Trophoblast cell (in vitro differentiated cells and primary cell): Measurements from ENCODE around the gene AHCYL1.

Source experiments
- DNase-seq, 2 donors: peaks; one replicate each; pipeline ENCODE4 v3.0.0-alpha.2; 2016
- H2AFZ ChIP-seq: 2 replicates; pipeline ENCODE4 v1.6.1; 2013; ENCODE audit warnings: low read length, moderate library complexity, mild to moderate bottlenecking; ENCODE audit not compliant: insufficient read depth, poor library complexity
- H2AK5ac ChIP-seq: 2 replicates; pipeline ENCODE4 v1.6.1; 2013; ENCODE audit warnings: mild to moderate bottlenecking, low read length
- H2BK120ac ChIP-seq: 2 replicates; pipeline ENCODE4 v1.6.1; 2013; ENCODE audit warnings: low read length, mild to moderate bottlenecking, moderate library complexity; ENCODE audit not compliant: insufficient read depth, poor library complexity
- H2BK12ac ChIP-seq: 2 replicates; pipeline ENCODE4 v1.6.1; 2013; ENCODE audit warnings: mild to moderate bottlenecking, low read length, moderate library complexity
- H2BK5ac ChIP-seq: 2 replicates; pipeline ENCODE4 v1.6.1; 2013; ENCODE audit warnings: low read length, low read depth, moderate library complexity, mild to moderate bottlenecking; ENCODE audit not compliant: poor library complexity
- H3K14ac ChIP-seq: 2 replicates; pipeline ENCODE4 v1.6.1; 2013; ENCODE audit warnings: mild to moderate bottlenecking, low read length
- H3K18ac ChIP-seq: 2 replicates; pipeline ENCODE4 v1.6.1; 2013; ENCODE audit warnings: mild to moderate bottlenecking, low read length
- H3K23ac ChIP-seq: 2 replicates; pipeline ENCODE4 v1.6.1; 2013; ENCODE audit warnings: low read length
- H3K27ac ChIP-seq: 2 replicates; pipeline ENCODE4 v1.5.1; 2013; ENCODE audit warnings: low read depth, mild to moderate bottlenecking, inconsistent platforms, low read length, moderate library complexity
- H3K27me3 ChIP-seq: 2 replicates; pipeline ENCODE4 v1.6.1; 2013; ENCODE audit warnings: inconsistent platforms, mild to moderate bottlenecking, low read length, moderate library complexity; ENCODE audit not compliant: insufficient read depth
- H3K36me3 ChIP-seq, 2 experiments: 1 replicate in 1 of 2; 2 replicates in 1 of 2; pipeline ENCODE4 v1.6.1; 2013; ENCODE audit warnings: low read length in 2 of 2, mild to moderate bottlenecking in 2 of 2, moderate library complexity in 1 of 2; ENCODE audit not compliant: insufficient read depth in 2 of 2, control insufficient read depth in 1 of 2
- H3K4ac ChIP-seq: 2 replicates; pipeline ENCODE4 v1.6.1; 2013; ENCODE audit warnings: low read depth, mild to moderate bottlenecking, low read length, moderate library complexity
- H3K4me1 ChIP-seq, 2 experiments: 1 replicate in 1 of 2; 2 replicates in 1 of 2; pipeline ENCODE4 v1.6.1; 2013; ENCODE audit warnings: low read length in 2 of 2, mild to moderate bottlenecking in 2 of 2, moderate library complexity in 1 of 2; ENCODE audit not compliant: insufficient read depth in 2 of 2, control insufficient read depth in 1 of 2
- H3K4me2 ChIP-seq: 2 replicates; pipeline ENCODE4 v1.6.1; 2013; ENCODE audit warnings: inconsistent platforms, mild to moderate bottlenecking, low read length, moderate library complexity
- H3K4me3 ChIP-seq: 2 replicates; pipeline ENCODE4 v1.5.1; 2013; ENCODE audit warnings: mild to moderate bottlenecking, low read depth, low read length, inconsistent platforms
- H3K79me1 ChIP-seq: one replicate; pipeline ENCODE4 v1.6.1; 2013; ENCODE audit warnings: low read length
- H3K79me2 ChIP-seq: 2 replicates; pipeline ENCODE4 v1.6.1; 2013; ENCODE audit warnings: low read length, mild to moderate bottlenecking; ENCODE audit not compliant: control insufficient read depth, insufficient read depth, poor library complexity
- H3K9ac ChIP-seq: 2 replicates; pipeline ENCODE4 v1.6.1; 2013; ENCODE audit warnings: mild to moderate bottlenecking, low read length
- H3K9me3 ChIP-seq: 2 replicates; pipeline ENCODE4 v1.6.1; 2013; ENCODE audit warnings: low read depth, mild to moderate bottlenecking, control low read depth, inconsistent platforms, low read length; ENCODE audit not compliant: insufficient read depth
- H4K12ac ChIP-seq: 2 replicates; pipeline ENCODE4 v1.6.1; 2013; ENCODE audit warnings: low read depth, mild to moderate bottlenecking, low read length, moderate library complexity
- H4K8ac ChIP-seq: 2 replicates; pipeline ENCODE4 v1.6.1; 2013; ENCODE audit warnings: low read depth, mild to moderate bottlenecking, low read length, moderate library complexity
- H4K91ac ChIP-seq: one replicate; pipeline ENCODE4 v1.6.1; 2013; ENCODE audit warnings: low read depth, mild to moderate bottlenecking, low read length, moderate library complexity
- WGBS: extraction: QIAGEN DNeasy Blood & Tissue Kit; methylation state at CpG from one replicate; pipeline ENCODE4 v1.1.7; 2013; ENCODE audit warnings: missing lambda C conversion rate; ENCODE audit not compliant: insufficient read length, insufficient coverage; ENCODE audit errors: extremely low coverage; 5-methylcytosine and 5-hydroxymethylcytosine counted together

The AHCYL1 gene

GRCh38 chr1:110003747-110004428 is 19.3 kb downstream of the AHCYL1 start:
- no peak overlapping the region for H2BK12ac ChIP-seq
- H3K4ac ChIP-seq, result no peak overlapping the region
- no peak overlapping the region for H3K18ac ChIP-seq
- peak overlapping the region; percentile 57 for H3K4me2 ChIP-seq
- H3K27ac ChIP-seq, result peak overlapping the region; percentile 93
- no peak overlapping the region for H2AFZ ChIP-seq
- H2AK5ac ChIP-seq, result no peak overlapping the region
- H3K14ac ChIP-seq, result no peak overlapping the region
- H2BK120ac ChIP-seq, result no peak overlapping the region
- H4K91ac ChIP-seq, result peak overlapping the region; percentile 5
- H4K8ac ChIP-seq, result no peak overlapping the region
- H3K27me3 ChIP-seq, result no peaks in the 10 kb centered on the region
- peaks cover 6% of the 10 kb centered on the region for H3K79me1 ChIP-seq
- H3K9me3 ChIP-seq, result no peaks in the 10 kb centered on the region
- H3K79me2 ChIP-seq, result peaks cover 3% of the 10 kb centered on the region
- H4K12ac ChIP-seq, result no peak overlapping the region
- H3K9ac ChIP-seq, result no peak overlapping the region
- no peak overlapping the region for H3K23ac ChIP-seq
- H2BK5ac ChIP-seq, result peak overlapping the region; percentile 59
- no peak overlapping the region for H3K4me3 ChIP-seq
- peak; percentile 83 to 85 for DNase-seq
- H3K36me3 ChIP-seq, result peaks cover 0 to 3% of the 10 kb centered on the region in 2 experiments
- WGBS, result no CpG with 5 or more reads among the region's 8 CpGs
- H3K4me1 ChIP-seq, result peaks cover 2 to 10% of the 10 kb centered on the region in 2 experiments

DNA sequence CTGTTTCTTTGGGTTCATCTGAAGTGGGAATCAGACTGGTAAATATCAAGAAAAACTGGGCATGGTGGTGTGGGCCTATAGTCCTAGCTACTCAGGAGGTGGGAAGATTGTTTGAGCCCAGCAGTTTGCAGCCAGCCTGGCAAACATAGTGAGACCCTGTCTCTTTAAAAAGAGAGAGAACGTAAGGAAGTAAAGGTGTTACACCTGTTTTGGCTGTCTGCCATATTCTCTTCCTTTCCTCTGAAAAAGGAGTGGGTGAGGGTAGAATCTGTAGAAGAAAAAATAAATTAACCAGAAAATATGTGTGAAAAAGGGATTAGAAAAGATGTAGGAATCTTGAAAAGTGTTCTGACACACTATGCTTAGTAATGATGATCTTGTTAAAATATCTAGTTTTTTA is 20.0 kb downstream of the AHCYL1 start:
- H3K79me2 ChIP-seq, result peaks cover 2% of the 10 kb centered on the region
- H2AFZ ChIP-seq, result no peak overlapping the region
- H3K79me1 ChIP-seq, result peaks cover 6% of the 10 kb centered on the region
- H3K27ac ChIP-seq, result peak overlapping the region; percentile 93
- no peak for DNase-seq
- WGBS, result no CpG with 5 or more reads among the region's 1 CpG
- no peak overlapping the region for H4K12ac ChIP-seq
- peaks cover 3 to 7% of the 10 kb centered on the region in 2 experiments for H3K36me3 ChIP-seq
- no peak overlapping the region for H3K18ac ChIP-seq
- H3K4me2 ChIP-seq, result peak overlapping the region; percentile 57
- peak overlapping the region; percentile 25 for H2BK12ac ChIP-seq
- peak overlapping the region; percentile 49 for H2BK5ac ChIP-seq
- H3K23ac ChIP-seq, result no peak overlapping the region
- no peaks in the 10 kb centered on the region for H3K27me3 ChIP-seq
- H3K14ac ChIP-seq, result no peak overlapping the region
- no peak overlapping the region for H3K4ac ChIP-seq
- H2BK120ac ChIP-seq, result no peak overlapping the region
- no peak overlapping the region for H3K9ac ChIP-seq
- H3K4me3 ChIP-seq, result no peak overlapping the region
- H4K8ac ChIP-seq, result no peak overlapping the region
- H4K91ac ChIP-seq, result no peak overlapping the region
- no peaks in the 10 kb centered on the region for H3K9me3 ChIP-seq
- no peak overlapping the region for H2AK5ac ChIP-seq
- peaks cover 2 to 10% of the 10 kb centered on the region in 2 experiments for H3K4me1 ChIP-seq

DNA sequence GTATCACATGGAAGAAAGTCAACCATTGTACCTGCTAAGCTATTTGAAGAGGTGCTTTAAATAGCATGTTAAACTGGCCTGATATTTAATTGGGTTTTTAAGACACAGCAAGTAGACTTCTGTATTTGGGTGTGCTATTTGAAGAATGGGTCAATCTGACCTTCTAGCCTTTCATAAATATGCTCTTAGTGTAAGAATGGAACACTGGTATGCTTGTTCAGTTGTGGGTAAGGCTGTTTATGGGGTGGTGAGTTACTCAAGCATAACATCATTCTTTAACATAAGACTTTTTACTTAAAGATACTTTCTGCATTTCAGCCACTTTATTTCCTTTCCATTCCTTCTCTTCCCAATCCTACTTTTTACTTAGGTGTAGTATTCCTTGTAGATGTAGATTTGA is 21.4 kb downstream of the AHCYL1 start:
- Histone ChIP-seq H2AFZ (no peak overlapping the region), H4K8ac (no peak overlapping the region), H3K79me2 (peaks cover 2% of the 10 kb centered on the region), H3K14ac (no peak overlapping the region), H3K4ac (no peak overlapping the region), H2BK5ac (no peak overlapping the region), H3K79me1 (peaks cover 6% of the 10 kb centered on the region), H3K4me1 (peaks cover 2 to 10% of the 10 kb centered on the region in 2 experiments), H3K4me2 (no peak overlapping the region), H2BK12ac (no peak overlapping the region), H3K27me3 (no peaks in the 10 kb centered on the region), H2AK5ac (no peak overlapping the region), H3K9me3 (no peaks in the 10 kb centered on the region), H4K91ac (no peak overlapping the region), H3K18ac (no peak overlapping the region), H3K9ac (no peak overlapping the region), H4K12ac (no peak overlapping the region), H3K4me3 (no peak overlapping the region), H3K36me3 (peaks cover 3 to 10% of the 10 kb centered on the region in 2 experiments), H3K23ac (no peak overlapping the region), H2BK120ac (no peak overlapping the region), H3K27ac (no peak overlapping the region)
- DNase-seq, result no peak

DNA sequence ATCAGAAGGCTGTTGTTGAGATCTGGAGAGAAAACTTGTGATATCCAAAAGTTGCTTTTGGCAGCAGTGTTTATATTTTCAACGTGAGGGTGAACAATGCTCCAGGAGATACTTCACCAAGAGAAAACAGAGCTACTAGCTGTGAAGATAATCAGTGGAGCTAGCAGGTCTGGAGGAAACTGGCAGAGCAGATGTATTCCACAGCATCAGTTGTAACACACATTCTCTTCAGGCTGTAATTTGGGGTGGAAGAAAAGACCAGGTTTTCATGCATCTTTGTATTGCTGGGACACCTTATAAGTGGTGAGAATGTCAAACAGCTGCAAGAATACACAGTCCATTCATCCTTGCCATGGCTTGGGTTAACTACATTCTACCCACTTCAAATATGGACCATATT is 22.0 kb downstream of the AHCYL1 start:
- no peak overlapping the region for H2BK5ac ChIP-seq
- H3K14ac ChIP-seq, result no peak overlapping the region
- H2AFZ ChIP-seq, result no peak overlapping the region
- H3K79me2 ChIP-seq, result peaks cover 2% of the 10 kb centered on the region
- H3K9ac ChIP-seq, result no peak overlapping the region
- no peaks in the 10 kb centered on the region for H3K27me3 ChIP-seq
- H4K12ac ChIP-seq, result no peak overlapping the region
- no peak overlapping the region for H3K4me2 ChIP-seq
- no peak for DNase-seq
- no peak overlapping the region for H2BK120ac ChIP-seq
- peaks cover 2 to 10% of the 10 kb centered on the region in 2 experiments for H3K4me1 ChIP-seq
- no peak overlapping the region for H3K4me3 ChIP-seq
- H3K36me3 ChIP-seq, result peaks cover 4 to 13% of the 10 kb centered on the region in 2 experiments
- no CpG with 5 or more reads among the region's 1 CpG for WGBS
- no peak overlapping the region for H4K8ac ChIP-seq
- no peak overlapping the region for H4K91ac ChIP-seq
- no peak overlapping the region for H3K18ac ChIP-seq
- no peaks in the 10 kb centered on the region for H3K9me3 ChIP-seq
- H2BK12ac ChIP-seq, result no peak overlapping the region
- H2AK5ac ChIP-seq, result no peak overlapping the region
- H3K23ac ChIP-seq, result no peak overlapping the region
- H3K4ac ChIP-seq, result no peak overlapping the region
- H3K27ac ChIP-seq, result no peak overlapping the region
- H3K79me1 ChIP-seq, result peaks cover 6% of the 10 kb centered on the region
